HCT116 (cell line): ENCODE data around the gene TMEM61. TPM values are rescaled to one million over a fixed set of nuclear protein-coding genes. Genes with fewer than 3 reads are reported as not detected.

ENCODE experiments used
- ATAC-seq: fragments of 200-7000 bp; cut with Tn5 transposase; 2 replicates; pipeline ENCODE4 v1.9.1; 2020; ENCODE audit warnings: mild to moderate bottlenecking, moderate library complexity
- BruUV-seq: library from RNA; stranded (reverse); fragments of 400-500 nt; replicated peaks from 2 replicates; lab custom pipeline; 2021; lab: Mats Ljungman, UMichigan
- CTCF ChIA-PET: fragments of 300-600 bp; sonication (Branson Sonifier 250); formaldehyde crosslinking; loops from one replicate; lab custom pipeline; 2021; ENCODE audit warnings: antibody characterized with exemption; lab: Charles Lee
- POLR2A ChIA-PET: fragments of 300-600, 350-600 bp; sonication (Branson Sonifier 250); formaldehyde crosslinking; loops from one replicate; lab custom pipeline; 2021; ENCODE audit warnings: antibody characterized with exemption; lab: Charles Lee
- RAD21 ChIA-PET, 2 experiments: fragments of 300-600 bp; sonication (Branson Sonifier 250); formaldehyde crosslinking; loops; one replicate each; lab custom pipeline; 2023; ENCODE audit warnings: low total read pairs in 2 of 2; ENCODE audit not compliant: uncharacterized antibody in 2 of 2, unreplicated experiment in 2 of 2, low non-redundant PET in 1 of 2; lab: Charles Lee
- DNase-seq: peaks from one replicate; pipeline ENCODE4 v3.0.0-alpha.2; 2010; ENCODE audit warnings: low read depth, low spot score
- H2AFZ ChIP-seq: fragments of 200-600 bp; shearing (Covaris generic), sonication (generic); 2 replicates; pipeline ENCODE4 v1.6.1; 2017; ENCODE audit warnings: low read depth, mixed run types, mixed read lengths, antibody characterized with exemption, low read length; ENCODE audit not compliant: poor library complexity, severe bottlenecking
- H3K27ac ChIP-seq: 2 replicates; pipeline ENCODE4 v1.5.1; 2012; ENCODE audit warnings: low read depth, low read length
- H3K27me3 ChIP-seq: fragments of 200-600 bp; sonication (generic); 2 replicates; pipeline ENCODE4 v1.6.1; 2016; ENCODE audit warnings: mixed run types, low read length, mixed read lengths; ENCODE audit not compliant: insufficient read depth
- H3K36me3 ChIP-seq, 2 experiments: fragments of 200-500 bp in 1 of 2; fragments of 200-600 bp in 1 of 2; sonication (Bioruptor generic) in 1 of 2; sonication (generic) in 1 of 2; 2 replicates each; pipeline versions ENCODE4 v1.5.1 to v1.6.1; 2014 to 2016; ENCODE audit warnings: low read length in 2 of 2, inconsistent platforms in 1 of 2, mixed read lengths in 1 of 2, mixed run types in 1 of 2; ENCODE audit not compliant: insufficient read depth in 2 of 2, control insufficient read depth in 1 of 2
- H3K4me1 ChIP-seq, 2 experiments: fragments of 200-600 bp in 1 of 2; sonication (generic) in 1 of 2; 2 replicates each; pipeline versions ENCODE4 v1.5.1 to v1.6.1; 2012 to 2017; ENCODE audit warnings: low read length in 2 of 2, inconsistent platforms in 1 of 2, mild to moderate bottlenecking in 1 of 2, mixed read lengths in 1 of 2, mixed run types in 1 of 2, moderate library complexity in 1 of 2; ENCODE audit not compliant: insufficient read depth in 2 of 2, control insufficient read depth in 1 of 2
- H3K4me2 ChIP-seq: fragments of 200-600 bp; sonication (generic); 2 replicates; pipeline ENCODE4 v1.6.1; 2017; ENCODE audit warnings: mixed run types, low read length, mixed read lengths
- H3K4me3 ChIP-seq, 2 experiments: fragments of 200-600 bp in 1 of 2; sonication (generic) in 1 of 2; replicated peaks in 1 of 2; 2 replicates each; pipeline ENCODE4 v1.5.1; 2011 to 2016; ENCODE audit warnings: low read length in 2 of 2, control low read depth in 1 of 2, low read depth in 1 of 2, mild to moderate bottlenecking in 1 of 2, mixed read lengths in 1 of 2, mixed run types in 1 of 2
- H3K79me2 ChIP-seq: fragments of 200-600 bp; sonication (generic); 2 replicates; pipeline ENCODE4 v1.6.1; 2017; ENCODE audit warnings: mild to moderate bottlenecking, mixed run types, low read length, moderate library complexity, mixed read lengths; ENCODE audit not compliant: insufficient read depth
- H3K9ac ChIP-seq: fragments of 200-600 bp; sonication (generic); 2 replicates; pipeline ENCODE4 v1.6.1; 2016; ENCODE audit warnings: low read length, mixed read lengths
- H3K9me2 ChIP-seq: fragments of 200-600 bp; sonication (generic), shearing (Covaris generic); 2 replicates; pipeline ENCODE4 v1.6.1; 2017; ENCODE audit warnings: mixed run types, mild to moderate bottlenecking, moderate library complexity; ENCODE audit not compliant: insufficient read depth
- H3K9me3 ChIP-seq, 2 experiments: fragments of 200-500 bp in 1 of 2; fragments of 200-600 bp in 1 of 2; sonication (Bioruptor generic) in 1 of 2; sonication (generic) in 1 of 2; 2 replicates each; pipeline ENCODE4 v1.6.1; 2014 to 2017; ENCODE audit warnings: low read length in 2 of 2, mixed read lengths in 2 of 2, inconsistent platforms in 1 of 2, low read depth in 1 of 2, mild to moderate bottlenecking in 1 of 2, mixed run types in 1 of 2, moderate library complexity in 1 of 2; ENCODE audit not compliant: control insufficient read depth in 1 of 2, insufficient read depth in 1 of 2
- H4K20me1 ChIP-seq: fragments of 200-600 bp; sonication (generic), shearing (Covaris generic); 2 replicates; pipeline ENCODE4 v1.6.1; 2017; ENCODE audit warnings: mixed run types, mild to moderate bottlenecking, moderate library complexity; ENCODE audit not compliant: insufficient read depth
- CEBPB ChIP-seq: IDR thresholded peaks from 2 replicates; pipeline ENCODE4 v1.6.1; 2012; ENCODE audit warnings: low read depth
- ELF1 ChIP-seq: IDR thresholded peaks from 2 replicates; pipeline ENCODE4 v1.6.1; 2012; ENCODE audit warnings: low read depth, borderline replicate concordance
- EZH2phosphoT487 ChIP-seq: fragments of 200-600 bp; IDR thresholded peaks from 2 replicates; pipeline ENCODE4 v1.6.1; 2018; ENCODE audit warnings: antibody characterized with exemption, borderline replicate concordance
- JUND ChIP-seq: IDR thresholded peaks from 2 replicates; pipeline ENCODE4 v1.6.1; 2012
- POLR2A ChIP-seq: IDR thresholded peaks from 2 replicates; pipeline ENCODE4 v1.7.0; 2011; ENCODE audit warnings: borderline replicate concordance; ENCODE audit not compliant: insufficient read depth, insufficient read length; ENCODE audit errors: extremely low read depth
- POLR2AphosphoS5 ChIP-seq: IDR thresholded peaks from 2 replicates; pipeline ENCODE4 v1.6.1; 2011; ENCODE audit warnings: mild to moderate bottlenecking, low read depth, low read length, moderate library complexity
- RAD21 ChIP-seq: IDR thresholded peaks from 2 replicates; pipeline ENCODE4 v1.6.1; 2012; ENCODE audit warnings: low read depth, mild to moderate bottlenecking
- SIN3A ChIP-seq: IDR thresholded peaks from 2 replicates; pipeline ENCODE4 v1.6.1; 2012; ENCODE audit warnings: low read depth
- SP1 ChIP-seq: IDR thresholded peaks from 2 replicates; pipeline ENCODE4 v1.6.1; 2012; ENCODE audit warnings: low read depth
- TCF7L2 ChIP-seq: IDR thresholded peaks from 2 replicates; pipeline ENCODE4 v1.7.0; 2011; ENCODE audit warnings: borderline replicate concordance, inconsistent platforms; ENCODE audit not compliant: insufficient read depth, insufficient read length; ENCODE audit errors: extremely low read depth
- ZFX ChIP-seq: fragments of 450-650 bp; IDR thresholded peaks from 2 replicates; pipeline ENCODE4 v1.6.1; 2017
- ZNF274 ChIP-seq: fragments of 200-500 bp; sonication (Bioruptor generic); IDR thresholded peaks from 2 replicates; pipeline ENCODE4 v1.6.1; 2014; ENCODE audit warnings: mild to moderate bottlenecking, low read depth, low read length, inconsistent platforms
- intact Hi-C: fragments of 100-400 bp; cut with micrococcal nuclease; formaldehyde crosslinking; loops from 2 replicates; pipeline ENCODE4 v1.10.0; 2022
- total RNA-seq: library from RNA; stranded (reverse); gene quantifications from one replicate; pipeline ENCODE4 v1.2.1, GENCODE V29; 2021; ENCODE audit not compliant: unreplicated experiment
- TF ChIP-seq, protein P1 (sequence below): IDR thresholded peaks from 2 replicates; pipeline ENCODE4 v1.6.1; 2011; ENCODE audit warnings: mild to moderate bottlenecking, low read length, moderate library complexity; ENCODE audit not compliant: insufficient replicate concordance; ENCODE audit errors: extremely low read depth
- TF ChIP-seq, protein P2 (sequence below): IDR thresholded peaks from 2 replicates; pipeline ENCODE4 v1.6.1; 2012
- TF ChIP-seq, protein P3 (sequence below): IDR thresholded peaks from 2 replicates; pipeline ENCODE4 v1.6.1; 2012
- TF ChIP-seq, protein P4 (sequence below): IDR thresholded peaks from 2 replicates; pipeline ENCODE4 v1.6.1; 2012; ENCODE audit warnings: low read depth
- TF ChIP-seq, protein P5 (sequence below), 3 experiments: fragments of 200-600 bp in 1 of 3; sonication (generic) in 1 of 3; IDR thresholded peaks in 2 of 3; conservative IDR thresholded peaks in 1 of 3; 2 replicates each; pipeline ENCODE4 v1.5.1; 2012 to 2017; ENCODE audit warnings: low read depth in 2 of 3, low read length in 2 of 3, antibody characterized with exemption in 1 of 3, borderline replicate concordance in 1 of 3, control low read depth in 1 of 3, mild to moderate bottlenecking in 1 of 3, mixed read lengths in 1 of 3, mixed run types in 1 of 3, moderate library complexity in 1 of 3; ENCODE audit not compliant: insufficient read depth in 1 of 3

The TMEM61 gene
- total RNA-seq, 1 experiment from 2014 or later = 4.4 TPM

DNA sequence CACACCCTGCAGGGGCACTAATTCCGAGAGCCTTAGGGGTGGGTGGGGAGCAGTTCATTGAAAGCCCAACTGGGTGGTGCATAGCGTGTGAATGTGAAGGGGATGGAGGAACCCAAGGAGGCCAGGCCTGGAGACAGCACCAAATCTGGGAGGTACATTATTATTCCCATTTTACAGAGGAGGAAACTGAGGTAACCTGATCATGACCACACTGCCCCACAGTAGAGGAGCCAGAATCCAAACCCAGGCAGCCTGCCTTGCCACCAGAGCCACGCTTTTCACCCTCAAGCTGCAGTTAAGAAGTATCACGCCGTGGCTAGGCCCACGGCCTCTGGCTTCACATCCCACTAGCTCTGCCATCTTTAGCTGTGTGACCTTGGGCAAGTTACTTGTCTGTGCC lies 17.7 kb downstream of the TMEM61 start:
- Histone ChIP-seq H3K9me3 (no peaks in the 10 kb centered on the region), H2AFZ (no peak overlapping the region), H3K36me3 (no peaks in the 10 kb centered on the region), H3K27me3 (no peaks in the 10 kb centered on the region), H3K9ac (no peak overlapping the region), H3K79me2 (no peaks in the 10 kb centered on the region), H3K4me1 (peaks cover 0 to 8% of the 10 kb centered on the region in 2 experiments; a peak in 1 of 4 replicates), H3K4me2 (no peak overlapping the region), H3K27ac (no peak overlapping the region), H3K4me3 (no peak overlapping the region), H4K20me1 (no peaks in the 10 kb centered on the region), H3K9me2 (no peaks in the 10 kb centered on the region)
- RAD21 ChIA-PET = no interaction called here
- TF ChIP-seq, protein P1, sequence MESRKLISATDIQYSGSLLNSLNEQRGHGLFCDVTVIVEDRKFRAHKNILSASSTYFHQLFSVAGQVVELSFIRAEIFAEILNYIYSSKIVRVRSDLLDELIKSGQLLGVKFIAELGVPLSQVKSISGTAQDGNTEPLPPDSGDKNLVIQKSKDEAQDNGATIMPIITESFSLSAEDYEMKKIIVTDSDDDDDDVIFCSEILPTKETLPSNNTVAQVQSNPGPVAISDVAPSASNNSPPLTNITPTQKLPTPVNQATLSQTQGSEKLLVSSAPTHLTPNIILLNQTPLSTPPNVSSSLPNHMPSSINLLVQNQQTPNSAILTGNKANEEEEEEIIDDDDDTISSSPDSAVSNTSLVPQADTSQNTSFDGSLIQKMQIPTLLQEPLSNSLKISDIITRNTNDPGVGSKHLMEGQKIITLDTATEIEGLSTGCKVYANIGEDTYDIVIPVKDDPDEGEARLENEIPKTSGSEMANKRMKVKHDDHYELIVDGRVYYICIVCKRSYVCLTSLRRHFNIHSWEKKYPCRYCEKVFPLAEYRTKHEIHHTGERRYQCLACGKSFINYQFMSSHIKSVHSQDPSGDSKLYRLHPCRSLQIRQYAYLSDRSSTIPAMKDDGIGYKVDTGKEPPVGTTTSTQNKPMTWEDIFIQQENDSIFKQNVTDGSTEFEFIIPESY = no peak
- TF ChIP-seq ELF1 (no peak), POLR2AphosphoS5 (no peak), RAD21 (no peak), SP1 (no peak), EZH2phosphoT487 (no peak), ZNF274 (no peak), SIN3A (no peak), POLR2A (no peak), JUND (no peak), TCF7L2 (no peak), CEBPB (no peak), ZFX (no peak)
- TF ChIP-seq, protein P2, sequence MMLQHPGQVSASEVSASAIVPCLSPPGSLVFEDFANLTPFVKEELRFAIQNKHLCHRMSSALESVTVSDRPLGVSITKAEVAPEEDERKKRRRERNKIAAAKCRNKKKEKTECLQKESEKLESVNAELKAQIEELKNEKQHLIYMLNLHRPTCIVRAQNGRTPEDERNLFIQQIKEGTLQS = no peak
- TF ChIP-seq, protein P3, sequence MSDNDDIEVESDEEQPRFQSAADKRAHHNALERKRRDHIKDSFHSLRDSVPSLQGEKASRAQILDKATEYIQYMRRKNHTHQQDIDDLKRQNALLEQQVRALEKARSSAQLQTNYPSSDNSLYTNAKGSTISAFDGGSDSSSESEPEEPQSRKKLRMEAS = no peak
- TF ChIP-seq, protein P4, sequence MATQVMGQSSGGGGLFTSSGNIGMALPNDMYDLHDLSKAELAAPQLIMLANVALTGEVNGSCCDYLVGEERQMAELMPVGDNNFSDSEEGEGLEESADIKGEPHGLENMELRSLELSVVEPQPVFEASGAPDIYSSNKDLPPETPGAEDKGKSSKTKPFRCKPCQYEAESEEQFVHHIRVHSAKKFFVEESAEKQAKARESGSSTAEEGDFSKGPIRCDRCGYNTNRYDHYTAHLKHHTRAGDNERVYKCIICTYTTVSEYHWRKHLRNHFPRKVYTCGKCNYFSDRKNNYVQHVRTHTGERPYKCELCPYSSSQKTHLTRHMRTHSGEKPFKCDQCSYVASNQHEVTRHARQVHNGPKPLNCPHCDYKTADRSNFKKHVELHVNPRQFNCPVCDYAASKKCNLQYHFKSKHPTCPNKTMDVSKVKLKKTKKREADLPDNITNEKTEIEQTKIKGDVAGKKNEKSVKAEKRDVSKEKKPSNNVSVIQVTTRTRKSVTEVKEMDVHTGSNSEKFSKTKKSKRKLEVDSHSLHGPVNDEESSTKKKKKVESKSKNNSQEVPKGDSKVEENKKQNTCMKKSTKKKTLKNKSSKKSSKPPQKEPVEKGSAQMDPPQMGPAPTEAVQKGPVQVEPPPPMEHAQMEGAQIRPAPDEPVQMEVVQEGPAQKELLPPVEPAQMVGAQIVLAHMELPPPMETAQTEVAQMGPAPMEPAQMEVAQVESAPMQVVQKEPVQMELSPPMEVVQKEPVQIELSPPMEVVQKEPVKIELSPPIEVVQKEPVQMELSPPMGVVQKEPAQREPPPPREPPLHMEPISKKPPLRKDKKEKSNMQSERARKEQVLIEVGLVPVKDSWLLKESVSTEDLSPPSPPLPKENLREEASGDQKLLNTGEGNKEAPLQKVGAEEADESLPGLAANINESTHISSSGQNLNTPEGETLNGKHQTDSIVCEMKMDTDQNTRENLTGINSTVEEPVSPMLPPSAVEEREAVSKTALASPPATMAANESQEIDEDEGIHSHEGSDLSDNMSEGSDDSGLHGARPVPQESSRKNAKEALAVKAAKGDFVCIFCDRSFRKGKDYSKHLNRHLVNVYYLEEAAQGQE = no peak
- TF ChIP-seq, protein P5, sequence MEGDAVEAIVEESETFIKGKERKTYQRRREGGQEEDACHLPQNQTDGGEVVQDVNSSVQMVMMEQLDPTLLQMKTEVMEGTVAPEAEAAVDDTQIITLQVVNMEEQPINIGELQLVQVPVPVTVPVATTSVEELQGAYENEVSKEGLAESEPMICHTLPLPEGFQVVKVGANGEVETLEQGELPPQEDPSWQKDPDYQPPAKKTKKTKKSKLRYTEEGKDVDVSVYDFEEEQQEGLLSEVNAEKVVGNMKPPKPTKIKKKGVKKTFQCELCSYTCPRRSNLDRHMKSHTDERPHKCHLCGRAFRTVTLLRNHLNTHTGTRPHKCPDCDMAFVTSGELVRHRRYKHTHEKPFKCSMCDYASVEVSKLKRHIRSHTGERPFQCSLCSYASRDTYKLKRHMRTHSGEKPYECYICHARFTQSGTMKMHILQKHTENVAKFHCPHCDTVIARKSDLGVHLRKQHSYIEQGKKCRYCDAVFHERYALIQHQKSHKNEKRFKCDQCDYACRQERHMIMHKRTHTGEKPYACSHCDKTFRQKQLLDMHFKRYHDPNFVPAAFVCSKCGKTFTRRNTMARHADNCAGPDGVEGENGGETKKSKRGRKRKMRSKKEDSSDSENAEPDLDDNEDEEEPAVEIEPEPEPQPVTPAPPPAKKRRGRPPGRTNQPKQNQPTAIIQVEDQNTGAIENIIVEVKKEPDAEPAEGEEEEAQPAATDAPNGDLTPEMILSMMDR (IDR thresholded peaks at IDR 0.05 in 2 of 3, conservative IDR thresholded peaks at IDR 0.05 in 1 of 3; ENCODE audit: borderline replicate concordance in 1 of 3, insufficient read depth in 1 of 3, low read depth in 2 of 3, low read length in 2 of 3) = no peak
- CTCF ChIA-PET = interaction anchor here (2.3 to 5.8 kb wide), 3 partner anchors 24 to 52 kb away, joined by 6 to 85 read pairs (median 73); no protein-coding TSS in a partner anchor
- intact Hi-C loops = no loop called here
- DNase-seq = no peak
- POLR2A ChIA-PET = no interaction called here
- no peak for ATAC-seq
- BruUV-seq = no TSS peak
